ENCODE data around the gene KLHL6. TPM values are rescaled to one million over a fixed set of nuclear protein-coding genes. Genes with fewer than 3 reads are reported as not detected.
A peak's percentile ranks its signal among the peaks of the same experiment; 100 is the strongest.

Gene KLHL6
- total and polyA plus RNA-seq, 3 experiments from 2014 or later = 9.1 to 31.3 (median 31.0) TPM

DNA sequence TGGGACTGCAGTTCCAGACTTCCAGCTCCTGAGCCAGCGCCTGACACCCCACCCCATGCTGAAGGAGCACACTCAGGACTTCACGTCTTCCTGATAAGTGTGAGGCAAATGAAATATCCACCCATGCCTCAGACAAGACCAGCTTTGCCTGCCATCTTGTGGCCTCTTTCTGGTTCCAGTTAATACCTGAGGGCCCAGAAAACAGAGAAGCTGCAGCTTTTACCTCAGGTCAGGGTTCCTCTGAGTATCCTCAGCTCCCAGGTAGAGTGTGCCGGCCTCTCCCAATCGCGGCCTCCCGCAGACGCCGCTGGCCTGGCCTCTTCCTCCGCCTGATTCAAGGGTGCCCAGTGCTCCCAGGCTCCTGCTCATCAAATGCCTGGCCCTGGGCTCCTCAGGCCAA, 5.1 kb upstream of the KLHL6 start:
- Histone ChIP-seq H3K27ac (ENCODE audit: low read depth, low read length) (no peak overlapping the region), H3K27me3 (ENCODE audit: insufficient read depth, low read length, poor library complexity, severe bottlenecking) (no peaks in the 10 kb centered on the region), H3K36me3 (ENCODE audit: insufficient read depth, low read length) (no peaks in the 10 kb centered on the region), H3K4me3 (ENCODE audit: low read length) (no peak overlapping the region), H3K4me1 (ENCODE audit: insufficient read depth, low read length) (peaks cover 12% of the 10 kb centered on the region), H3K9me3 (ENCODE audit: low read length) (no peaks in the 10 kb centered on the region)
- Mint-ChIP-seq H3K27me3 (peaks cover 0 to 4% of the 10 kb centered on the region in 2 donors), H3K27ac (no peak overlapping the region), H3K9me3 (no peaks in the 10 kb centered on the region), H3K4me3 (no peak overlapping the region), H3K36me3 (no peaks in the 10 kb centered on the region), H3K4me1 (peaks cover 13 to 28% (median 18%) of the 10 kb centered on the region in 3 donors)
- POLR2A ChIA-PET = no interaction called here
- DNase-seq = peak in 1 of 5 donors; percentile 49
- CTCF ChIA-PET = interaction anchor here (1.2 to 2.0 kb wide), 6 partner anchors 25 to 94 kb away, joined by 3 to 7 read pairs (median 4); no protein-coding TSS in a partner anchor

DNA sequence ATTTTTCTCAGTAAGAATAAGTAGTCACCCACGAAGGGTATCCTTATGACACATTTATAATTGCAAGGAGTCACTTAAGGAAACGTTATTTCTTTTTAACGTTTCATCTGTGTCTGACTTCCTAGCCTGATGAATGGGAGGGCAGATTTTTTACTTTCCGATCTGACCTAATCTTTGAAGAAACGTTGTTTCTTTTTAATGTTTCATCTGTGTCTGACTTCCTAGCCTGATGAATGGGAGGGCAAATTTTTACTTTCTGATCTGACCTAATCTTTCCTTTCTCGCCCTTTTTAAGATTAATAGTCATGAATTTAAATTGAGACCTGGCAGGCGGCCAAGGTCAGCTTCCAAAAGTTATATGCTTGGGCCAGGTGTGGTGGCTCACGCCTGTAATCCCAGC, 3.0 kb upstream of the KLHL6 start:
- Histone ChIP-seq H3K27ac (ENCODE audit: low read depth, low read length) (no peak overlapping the region), H3K27me3 (ENCODE audit: insufficient read depth, low read length, poor library complexity, severe bottlenecking) (no peaks in the 10 kb centered on the region), H3K9me3 (ENCODE audit: low read length) (no peaks in the 10 kb centered on the region), H3K36me3 (ENCODE audit: insufficient read depth, low read length) (no peaks in the 10 kb centered on the region), H3K4me1 (ENCODE audit: insufficient read depth, low read length) (peaks cover 12% of the 10 kb centered on the region), H3K4me3 (ENCODE audit: low read length) (no peak overlapping the region)
- ChIA-PET POLR2A (no interaction called here), CTCF (interaction anchor here (1.1 kb wide), 1 partner anchor 18 kb away, joined by 3 read pairs; no protein-coding TSS in a partner anchor)
- Mint-ChIP-seq H3K27me3 (peaks cover 0 to 4% of the 10 kb centered on the region in 2 donors), H3K4me1 (peaks cover 28 to 39% (median 30%) of the 10 kb centered on the region in 3 donors), H3K27ac (no peak overlapping the region), H3K4me3 (peak overlapping the region in 1 of 7 donors; percentile 32), H3K9me3 (no peaks in the 10 kb centered on the region), H3K36me3 (peaks cover 0 to 13% (median 5%) of the 10 kb centered on the region in 3 donors)
- DNase-seq = no peak

DNA sequence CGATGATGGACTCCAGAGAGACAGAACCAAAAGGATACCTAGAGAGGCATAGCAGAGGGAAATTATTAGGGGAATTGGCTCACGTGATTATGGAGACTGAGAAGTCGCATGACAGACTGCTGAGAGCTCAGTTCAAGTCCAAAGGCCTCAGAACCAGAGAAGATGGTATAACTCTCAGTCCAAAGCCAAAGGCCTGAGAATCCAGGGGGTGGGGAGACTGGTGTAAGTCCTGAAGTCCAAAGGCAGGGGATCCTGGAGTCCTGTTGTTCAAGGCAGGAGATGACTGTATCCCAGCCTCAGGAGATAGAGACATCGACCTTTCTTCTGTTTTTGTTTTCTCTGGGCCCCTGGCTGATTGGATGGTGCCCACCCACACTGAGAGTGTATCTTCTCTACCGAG, 1.2 kb upstream of the KLHL6 start:
- CTCF ChIA-PET = no interaction called here
- Mint-ChIP-seq H3K4me3 (peak overlapping the region; percentile 59 to 99 (median 96)), H3K27ac (peak overlapping the region in 7 of 8 donors; percentile 21 to 99 (median 98)), H3K36me3 (peaks cover 0 to 19% (median 5%) of the 10 kb centered on the region in 3 donors), H3K4me1 (peaks cover 40 to 54% (median 45%) of the 10 kb centered on the region in 3 donors), H3K9me3 (no peaks in the 10 kb centered on the region), H3K27me3 (no peaks in the 10 kb centered on the region)
- no peaks in the 10 kb centered on the region for H3K9me3 ChIP-seq (ENCODE audit: low read length)
- H3K36me3 ChIP-seq (ENCODE audit: insufficient read depth, low read length) = no peaks in the 10 kb centered on the region
- H3K27ac ChIP-seq (ENCODE audit: low read depth, low read length) = no peak overlapping the region
- H3K27me3 ChIP-seq (ENCODE audit: insufficient read depth, low read length, poor library complexity, severe bottlenecking) = no peaks in the 10 kb centered on the region
- peaks cover 26% of the 10 kb centered on the region for H3K4me1 ChIP-seq (ENCODE audit: insufficient read depth, low read length)
- POLR2A ChIA-PET = no interaction called here
- DNase-seq = no peak
- H3K4me3 ChIP-seq (ENCODE audit: low read length) = no peak overlapping the region

DNA sequence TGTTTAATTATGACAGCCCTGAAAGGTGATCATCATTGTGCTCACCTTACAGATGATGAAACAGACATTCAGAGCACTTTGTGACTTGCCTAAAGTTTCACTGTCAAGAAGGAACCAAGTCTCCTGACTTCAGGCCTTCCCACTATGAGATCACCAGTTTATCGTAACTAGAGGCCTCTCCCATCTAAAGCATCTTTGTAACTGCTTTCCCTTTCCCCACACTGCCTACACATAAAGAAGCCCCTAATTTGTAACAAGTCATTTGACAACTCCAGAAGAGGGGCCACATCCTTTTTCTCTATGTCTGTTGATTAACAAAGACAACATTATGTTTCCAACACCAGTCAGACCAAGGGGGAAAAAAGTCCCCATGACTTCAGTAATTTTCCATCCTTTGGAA, 1.1 kb downstream of the KLHL6 start:
- no peaks in the 10 kb centered on the region for H3K9me3 Mint-ChIP-seq
- Histone ChIP-seq H3K36me3 (ENCODE audit: insufficient read depth, low read length) (no peaks in the 10 kb centered on the region), H3K4me1 (ENCODE audit: insufficient read depth, low read length) (peaks cover 41% of the 10 kb centered on the region)

DNA sequence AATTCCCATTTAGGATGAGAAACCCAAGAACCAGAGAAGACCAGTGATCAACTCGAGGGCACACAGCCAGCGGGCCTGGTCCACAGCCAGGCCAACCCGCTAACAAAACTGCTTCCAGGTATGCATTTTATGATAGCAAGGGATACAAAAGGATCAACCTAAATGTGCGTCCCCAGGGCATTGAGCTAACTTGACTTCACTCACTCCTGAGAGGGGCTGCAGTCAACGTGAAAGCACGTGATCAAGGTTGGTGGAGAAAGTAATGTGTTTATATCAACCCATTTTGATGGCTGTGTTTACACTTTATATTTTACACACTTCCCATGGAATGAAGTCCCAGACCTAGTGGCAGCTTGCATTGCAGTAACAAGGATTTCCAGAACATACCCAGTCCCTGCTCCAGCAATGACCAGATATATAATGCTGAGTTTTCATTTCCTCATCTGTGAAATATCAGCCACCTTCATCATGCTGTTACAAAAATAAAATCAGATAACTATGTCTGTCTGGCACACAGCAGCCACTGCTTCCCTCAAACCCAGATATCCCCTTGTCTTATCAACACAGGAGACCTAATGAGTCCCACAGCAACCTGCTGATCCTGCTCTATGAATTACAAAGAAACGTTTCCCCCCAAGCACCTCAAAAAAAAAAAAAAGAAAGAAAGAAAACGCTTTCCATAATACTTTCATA, 2.0 kb downstream of the KLHL6 start:
- Mint-ChIP-seq H3K27ac (peak overlapping the region; percentile 34 to 93 (median 84)), H3K36me3 (peaks cover 5 to 32% (median 6%) of the 10 kb centered on the region in 3 donors), H3K27me3 (no peaks in the 10 kb centered on the region), H3K9me3 (no peaks in the 10 kb centered on the region), H3K4me1 (peaks cover 55 to 75% (median 67%) of the 10 kb centered on the region in 3 donors), H3K4me3 (peak overlapping the region; percentile 79 to 99 (median 97))
- no peak overlapping the region for H3K27ac ChIP-seq (ENCODE audit: low read depth, low read length)
- no peaks in the 10 kb centered on the region for H3K36me3 ChIP-seq (ENCODE audit: insufficient read depth, low read length)
- CTCF ChIA-PET = interaction anchor here (0.8 to 1.6 kb wide), 2 partner anchors 10 to 12 kb away, joined by 3 to 7 read pairs; no protein-coding TSS in a partner anchor
- H3K4me3 ChIP-seq (ENCODE audit: low read length) = peak overlapping the region; percentile 57
- peaks cover 41% of the 10 kb centered on the region for H3K4me1 ChIP-seq (ENCODE audit: insufficient read depth, low read length)
- no peaks in the 10 kb centered on the region for H3K27me3 ChIP-seq (ENCODE audit: insufficient read depth, low read length, poor library complexity, severe bottlenecking)
- no peak for DNase-seq
- H3K9me3 ChIP-seq (ENCODE audit: low read length) = no peaks in the 10 kb centered on the region
- POLR2A ChIA-PET = no interaction called here

More for the DNA sequence above, 1.1 kb downstream of the KLHL6 start:
- H3K4me3 Mint-ChIP-seq = peak overlapping the region; percentile 79 to 99 (median 97)
- H3K4me1 Mint-ChIP-seq = peaks cover 53 to 73% (median 63%) of the 10 kb centered on the region in 3 donors
- ChIA-PET CTCF (no interaction called here), POLR2A (no interaction called here)
- H3K4me3 ChIP-seq (ENCODE audit: low read length) = peak overlapping the region; percentile 57
- H3K27ac ChIP-seq (ENCODE audit: low read depth, low read length) = no peak overlapping the region
- DNase-seq = no peak
- H3K27ac Mint-ChIP-seq = peak overlapping the region; percentile 75 to 93 (median 84)
- no peaks in the 10 kb centered on the region for H3K27me3 ChIP-seq (ENCODE audit: insufficient read depth, low read length, poor library complexity, severe bottlenecking)
- no peaks in the 10 kb centered on the region for H3K9me3 ChIP-seq (ENCODE audit: low read length)
- no peaks in the 10 kb centered on the region for H3K27me3 Mint-ChIP-seq
- peaks cover 5 to 28% (median 6%) of the 10 kb centered on the region in 3 donors for H3K36me3 Mint-ChIP-seq

DNA sequence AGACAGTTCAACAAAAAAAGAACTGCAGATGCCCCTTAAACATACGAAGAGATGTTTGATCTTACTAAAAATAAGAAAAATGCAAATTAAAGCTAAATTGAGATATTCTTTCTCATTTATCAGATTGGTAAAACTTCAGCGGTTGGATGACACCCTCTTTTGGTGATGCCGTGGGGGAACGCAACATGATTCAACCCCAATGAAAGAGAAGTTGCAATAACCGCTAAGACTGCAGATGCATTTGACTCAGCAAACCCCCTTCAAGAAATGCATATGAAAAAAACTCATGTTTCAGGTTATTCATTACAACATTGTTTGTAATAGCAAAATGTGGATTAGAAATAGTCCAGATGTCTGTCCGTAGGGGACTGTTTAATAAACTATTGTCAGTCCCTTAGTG, 3.6 kb downstream of the KLHL6 start:
- Mint-ChIP-seq H3K4me1 (peaks cover 56 to 78% (median 76%) of the 10 kb centered on the region in 3 donors), H3K27ac (peak overlapping the region in 1 of 8 donors; percentile 10), H3K4me3 (peak overlapping the region in 5 of 7 donors; percentile 19 to 58 (median 37)), H3K9me3 (no peaks in the 10 kb centered on the region), H3K27me3 (no peaks in the 10 kb centered on the region), H3K36me3 (peaks cover 5 to 45% (median 6%) of the 10 kb centered on the region in 3 donors)
- CTCF ChIA-PET = interaction anchor here (0.6 to 1.6 kb wide), 3 partner anchors 8 to 72 kb away, joined by 3 to 7 read pairs (median 3); no protein-coding TSS in a partner anchor
- Histone ChIP-seq H3K9me3 (ENCODE audit: low read length) (no peaks in the 10 kb centered on the region), H3K4me3 (ENCODE audit: low read length) (no peak overlapping the region), H3K27me3 (ENCODE audit: insufficient read depth, low read length, poor library complexity, severe bottlenecking) (no peaks in the 10 kb centered on the region), H3K4me1 (ENCODE audit: insufficient read depth, low read length) (peaks cover 48% of the 10 kb centered on the region), H3K27ac (ENCODE audit: low read depth, low read length) (no peak overlapping the region), H3K36me3 (ENCODE audit: insufficient read depth, low read length) (peaks cover 3% of the 10 kb centered on the region)
- DNase-seq = no peak
- POLR2A ChIA-PET = no interaction called here

DNA sequence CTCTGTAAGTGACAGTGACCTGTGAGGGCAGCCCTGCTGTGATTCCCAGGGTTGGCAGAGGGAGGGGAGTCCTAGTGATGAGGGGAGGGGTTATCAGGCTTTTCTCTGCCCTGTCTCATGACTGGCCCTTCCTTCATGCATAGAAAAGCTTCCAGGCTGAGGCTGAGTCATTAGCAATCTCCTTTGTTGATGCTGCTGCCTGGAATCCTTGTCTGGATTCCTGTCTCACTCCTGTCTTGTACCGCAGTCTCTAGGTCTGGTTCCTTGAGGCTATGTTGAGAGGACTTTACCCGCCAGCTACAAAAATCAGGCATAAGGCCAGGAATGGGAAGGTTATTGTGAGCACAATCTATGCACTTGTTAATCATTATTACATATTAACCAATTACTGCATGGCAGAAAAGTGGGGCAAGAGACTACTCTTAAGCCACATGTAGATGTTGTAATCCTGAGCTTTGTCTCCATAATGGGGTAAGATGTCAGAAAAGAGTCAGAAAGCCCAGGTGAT, 7.2 kb downstream of the KLHL6 start:
- Mint-ChIP-seq H3K4me3 (no peak overlapping the region), H3K36me3 (peaks cover 0 to 51% (median 9%) of the 10 kb centered on the region in 3 donors), H3K9me3 (no peaks in the 10 kb centered on the region), H3K4me1 (peaks cover 30 to 72% (median 69%) of the 10 kb centered on the region in 3 donors), H3K27ac (peak overlapping the region in 2 of 8 donors; percentile 1 to 33), H3K27me3 (no peaks in the 10 kb centered on the region)
- Histone ChIP-seq H3K27me3 (ENCODE audit: insufficient read depth, low read length, poor library complexity, severe bottlenecking) (no peaks in the 10 kb centered on the region), H3K9me3 (ENCODE audit: low read length) (no peaks in the 10 kb centered on the region), H3K27ac (ENCODE audit: low read depth, low read length) (no peak overlapping the region), H3K4me3 (ENCODE audit: low read length) (no peak overlapping the region), H3K36me3 (ENCODE audit: insufficient read depth, low read length) (peaks cover 3% of the 10 kb centered on the region), H3K4me1 (ENCODE audit: insufficient read depth, low read length) (peaks cover 48% of the 10 kb centered on the region)
- POLR2A ChIA-PET = interaction anchor here (0.6 kb wide), 1 partner anchor 87 kb away, joined by 5 read pairs; no protein-coding TSS in a partner anchor
- DNase-seq = no peak
- CTCF ChIA-PET = interaction anchor here (0.8 kb wide), 1 partner anchor 9 kb away, joined by 3 read pairs; no protein-coding TSS in a partner anchor

DNA sequence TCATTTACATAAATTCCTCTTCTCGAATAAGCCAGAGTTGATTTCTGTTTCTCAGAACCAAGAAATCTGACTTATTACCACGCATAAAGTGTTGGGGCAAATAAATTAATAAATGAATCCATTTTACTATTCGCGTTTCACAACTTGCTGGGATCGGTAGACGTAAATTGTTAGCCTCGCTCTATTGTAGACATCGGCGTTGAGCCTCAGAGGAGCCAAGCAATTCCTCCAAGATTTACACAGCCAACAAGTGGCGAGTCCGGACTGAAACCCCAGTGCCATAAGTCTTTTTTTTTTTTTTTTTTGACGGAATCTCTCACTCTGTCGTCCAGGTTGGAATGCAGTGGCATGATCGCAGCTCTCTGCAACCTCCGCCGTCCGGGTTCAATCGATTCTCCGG, 8.9 kb downstream of the KLHL6 start:
- H3K4me3 Mint-ChIP-seq = no peak overlapping the region
- ChIA-PET CTCF (no interaction called here), POLR2A (interaction anchor here (0.7 kb wide), 1 partner anchor 622 kb away, joined by 3 read pairs; no protein-coding TSS in a partner anchor)
- H3K9me3 Mint-ChIP-seq = no peaks in the 10 kb centered on the region
- H3K27ac ChIP-seq (ENCODE audit: low read depth, low read length) = no peak overlapping the region
- no peak overlapping the region for H3K4me3 ChIP-seq (ENCODE audit: low read length)
- peaks cover 0 to 2% of the 10 kb centered on the region in 2 donors for H3K27me3 Mint-ChIP-seq
- H3K27me3 ChIP-seq (ENCODE audit: insufficient read depth, low read length, poor library complexity, severe bottlenecking) = no peaks in the 10 kb centered on the region
- H3K27ac Mint-ChIP-seq = no peak overlapping the region
- DNase-seq = no peak
- peaks cover 29 to 75% (median 71%) of the 10 kb centered on the region in 3 donors for H3K4me1 Mint-ChIP-seq
- H3K9me3 ChIP-seq (ENCODE audit: low read length) = no peaks in the 10 kb centered on the region
- peaks cover 3% of the 10 kb centered on the region for H3K36me3 ChIP-seq (ENCODE audit: insufficient read depth, low read length)
- H3K4me1 ChIP-seq (ENCODE audit: insufficient read depth, low read length) = peaks cover 51% of the 10 kb centered on the region
- peaks cover 0 to 50% (median 10%) of the 10 kb centered on the region in 3 donors for H3K36me3 Mint-ChIP-seq

All from CD8-positive, alpha-beta memory T cell (primary cell).